Neural crest cell (in vitro differentiated cells): ENCODE results near the gene DIP2A. TPM values are rescaled to one million over a fixed set of nuclear protein-coding genes. Genes with fewer than 3 reads are reported as not detected.

Source experiments
- DNase-seq: peaks from one replicate; pipeline ENCODE4 v3.0.0; 2021; ENCODE audit warnings: low read depth, mixed read lengths, low spot score
- H3K27ac Mint-ChIP-seq: one replicate; pipeline ENCODE4 v1.8.0; 2021; ENCODE audit warnings: mild to moderate bottlenecking, mixed read lengths; ENCODE audit not compliant: unreplicated experiment
- H3K27me3 Mint-ChIP-seq: 2 replicates; pipeline ENCODE4 v1.8.0; 2021; ENCODE audit warnings: low read depth, mild to moderate bottlenecking, mixed read lengths
- H3K36me3 Mint-ChIP-seq: 2 replicates; pipeline ENCODE4 v1.8.0; 2021; ENCODE audit warnings: low read depth, mild to moderate bottlenecking, mixed read lengths
- H3K4me1 Mint-ChIP-seq: 2 replicates; pipeline ENCODE4 v1.8.0; 2021; ENCODE audit warnings: mixed read lengths
- H3K4me3 Mint-ChIP-seq: one replicate; pipeline ENCODE4 v1.8.0; 2021; ENCODE audit warnings: mild to moderate bottlenecking, mixed read lengths
- H3K9me3 Mint-ChIP-seq: 2 replicates; pipeline ENCODE4 v1.8.0; 2021; ENCODE audit warnings: mixed read lengths
- total RNA-seq: library from RNA; stranded (reverse); gene quantifications from 2 replicates; pipeline ENCODE4 v1.2.1, GENCODE V29; 2021
- TF ChIP-seq, protein P1 (sequence below): fragments of 200-600 bp; sonication (generic); conservative IDR thresholded peaks from 2 replicates; pipeline ENCODE4 v1.5.0; 2021; ENCODE audit warnings: antibody characterized with exemption, mild to moderate bottlenecking

The DIP2A gene
- total RNA-seq, 1 donor from 2014 or later = 57.8 TPM

DNA sequence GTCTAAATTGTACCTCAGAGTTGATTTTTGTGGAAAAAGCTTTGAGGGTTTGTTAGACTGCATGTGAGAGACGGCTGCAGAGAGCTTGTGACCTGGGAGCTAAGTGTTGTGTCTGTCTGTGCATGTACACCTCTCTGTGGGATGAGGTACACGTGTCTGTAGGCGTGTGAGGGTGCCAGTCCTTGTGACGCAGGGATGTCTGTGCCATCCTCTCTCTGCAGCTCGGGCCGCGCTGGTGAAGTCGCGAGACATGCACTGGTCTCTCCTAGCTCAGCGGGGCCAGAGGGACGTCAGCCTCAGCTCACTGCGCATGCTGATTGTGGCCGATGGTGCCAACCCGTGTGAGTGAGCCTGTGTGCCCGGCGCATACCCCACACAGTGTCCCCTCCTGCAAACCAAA, 79.6 kb downstream of the DIP2A start:
- no peak for DNase-seq
- Mint-ChIP-seq H3K27ac (no peak overlapping the region), H3K4me1 (no peaks in the 10 kb centered on the region), H3K4me3 (no peak overlapping the region), H3K36me3 (peaks cover 9% of the 10 kb centered on the region), H3K27me3 (no peaks in the 10 kb centered on the region), H3K9me3 (no peaks in the 10 kb centered on the region)
- TF ChIP-seq, protein P1, sequence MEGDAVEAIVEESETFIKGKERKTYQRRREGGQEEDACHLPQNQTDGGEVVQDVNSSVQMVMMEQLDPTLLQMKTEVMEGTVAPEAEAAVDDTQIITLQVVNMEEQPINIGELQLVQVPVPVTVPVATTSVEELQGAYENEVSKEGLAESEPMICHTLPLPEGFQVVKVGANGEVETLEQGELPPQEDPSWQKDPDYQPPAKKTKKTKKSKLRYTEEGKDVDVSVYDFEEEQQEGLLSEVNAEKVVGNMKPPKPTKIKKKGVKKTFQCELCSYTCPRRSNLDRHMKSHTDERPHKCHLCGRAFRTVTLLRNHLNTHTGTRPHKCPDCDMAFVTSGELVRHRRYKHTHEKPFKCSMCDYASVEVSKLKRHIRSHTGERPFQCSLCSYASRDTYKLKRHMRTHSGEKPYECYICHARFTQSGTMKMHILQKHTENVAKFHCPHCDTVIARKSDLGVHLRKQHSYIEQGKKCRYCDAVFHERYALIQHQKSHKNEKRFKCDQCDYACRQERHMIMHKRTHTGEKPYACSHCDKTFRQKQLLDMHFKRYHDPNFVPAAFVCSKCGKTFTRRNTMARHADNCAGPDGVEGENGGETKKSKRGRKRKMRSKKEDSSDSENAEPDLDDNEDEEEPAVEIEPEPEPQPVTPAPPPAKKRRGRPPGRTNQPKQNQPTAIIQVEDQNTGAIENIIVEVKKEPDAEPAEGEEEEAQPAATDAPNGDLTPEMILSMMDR = no peak

DNA sequence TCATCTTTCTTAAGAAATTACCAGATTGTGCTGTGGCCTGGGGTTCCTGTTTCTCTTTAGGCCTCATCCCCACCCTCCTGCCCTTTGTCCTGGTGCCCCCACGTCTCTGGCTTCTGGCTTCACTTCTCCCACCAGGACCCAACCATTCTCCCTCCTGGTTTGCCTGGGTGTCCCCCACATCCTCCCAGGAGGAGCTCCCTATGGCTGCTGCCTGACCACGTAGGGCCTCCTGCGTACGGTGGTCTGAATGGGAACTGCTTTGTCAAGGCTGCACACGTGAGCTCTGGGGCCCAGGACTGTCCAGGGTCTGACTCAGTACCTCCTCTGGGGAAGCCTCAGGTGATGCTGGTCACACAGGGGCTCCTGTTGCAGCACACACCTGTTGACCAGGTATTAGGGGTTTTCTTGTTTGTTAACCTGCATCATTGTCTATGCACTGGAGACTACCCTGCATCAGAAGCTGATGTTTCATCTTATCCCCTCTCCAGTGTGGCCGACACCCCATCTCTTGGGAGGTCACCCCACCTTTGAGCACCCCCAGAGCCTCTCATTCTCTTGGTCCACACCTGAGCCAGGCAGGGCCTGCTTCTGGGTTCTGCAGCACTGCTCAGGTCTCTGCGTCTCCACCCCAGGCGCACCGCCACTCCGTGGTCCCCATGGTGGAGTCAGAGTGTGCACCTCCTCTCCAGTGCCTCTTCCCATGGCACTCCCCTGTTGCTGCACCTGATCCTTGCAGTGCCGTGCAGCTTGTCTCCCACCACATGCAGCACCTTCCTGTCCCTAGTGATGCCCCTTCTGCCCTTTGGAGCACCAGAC, 80.4 kb downstream of the DIP2A start:
- Mint-ChIP-seq H3K36me3 (peaks cover 9% of the 10 kb centered on the region), H3K9me3 (no peaks in the 10 kb centered on the region), H3K4me3 (no peak overlapping the region), H3K4me1 (no peaks in the 10 kb centered on the region), H3K27ac (no peak overlapping the region), H3K27me3 (no peaks in the 10 kb centered on the region)
- DNase-seq = no peak
- TF ChIP-seq, protein P1 = no peak

DNA sequence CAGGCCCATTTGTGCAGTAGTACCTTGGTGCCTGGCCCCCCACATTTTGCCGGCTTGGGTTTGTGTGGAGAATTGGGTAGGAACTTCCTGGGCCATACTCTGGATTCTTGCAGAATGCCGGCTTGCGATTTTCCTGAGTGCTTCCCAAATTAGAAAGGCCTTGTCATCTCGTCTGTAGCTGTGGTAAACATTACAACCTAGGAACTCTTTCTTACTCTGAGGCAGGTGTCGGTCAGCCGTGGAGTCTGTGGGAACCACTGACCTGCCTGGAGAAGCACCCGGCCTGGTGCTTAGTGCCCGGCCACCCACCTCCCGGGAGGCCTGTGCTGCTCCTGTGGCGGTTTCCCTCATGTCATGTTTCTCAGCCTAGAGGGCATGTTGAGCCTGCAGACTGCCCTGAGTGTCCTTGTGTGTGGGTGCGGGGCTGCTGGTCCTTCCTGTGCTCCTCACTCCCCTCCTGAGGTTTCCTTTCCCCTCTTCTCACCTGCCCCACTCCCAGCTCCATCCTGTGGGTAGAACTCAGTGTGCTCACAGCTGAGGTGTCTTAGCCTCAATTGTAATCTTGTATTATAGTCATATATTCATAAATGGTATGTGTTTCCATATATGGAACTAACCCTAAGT, 81.5 kb downstream of the DIP2A start:
- Mint-ChIP-seq H3K4me3 (no peak overlapping the region), H3K27me3 (no peaks in the 10 kb centered on the region), H3K4me1 (no peaks in the 10 kb centered on the region), H3K36me3 (peaks cover 12% of the 10 kb centered on the region), H3K27ac (no peak overlapping the region), H3K9me3 (no peaks in the 10 kb centered on the region)
- TF ChIP-seq, protein P1 = no peak
- no peak for DNase-seq

DNA sequence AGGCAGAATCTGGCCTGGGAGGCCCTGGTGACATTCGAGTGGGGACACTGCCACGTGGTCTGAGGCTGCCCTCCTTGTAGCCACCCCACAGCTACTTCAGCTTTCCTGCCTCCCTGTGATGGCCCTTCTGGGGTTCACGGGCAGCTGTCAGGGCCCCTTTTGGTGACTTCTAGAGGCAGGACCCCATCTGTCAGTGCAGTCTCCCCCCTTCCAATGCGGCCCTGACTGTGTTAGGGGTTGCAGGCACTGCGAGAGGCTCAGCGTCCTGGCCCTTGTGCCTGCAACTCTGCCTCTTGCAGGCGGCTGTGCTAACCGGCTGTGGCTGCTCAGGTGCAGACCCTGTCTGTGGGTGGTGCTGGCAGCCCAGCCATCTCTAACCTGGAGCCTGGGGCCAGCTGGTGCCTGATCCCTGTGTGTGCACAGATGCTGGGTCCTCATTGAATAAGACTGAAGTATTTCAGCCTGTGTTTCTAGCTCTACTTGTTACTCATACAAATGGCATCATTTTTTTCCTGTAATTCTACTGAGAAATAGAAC, 84.0 kb downstream of the DIP2A start:
- peaks cover 16% of the 10 kb centered on the region for H3K36me3 Mint-ChIP-seq

DNA sequence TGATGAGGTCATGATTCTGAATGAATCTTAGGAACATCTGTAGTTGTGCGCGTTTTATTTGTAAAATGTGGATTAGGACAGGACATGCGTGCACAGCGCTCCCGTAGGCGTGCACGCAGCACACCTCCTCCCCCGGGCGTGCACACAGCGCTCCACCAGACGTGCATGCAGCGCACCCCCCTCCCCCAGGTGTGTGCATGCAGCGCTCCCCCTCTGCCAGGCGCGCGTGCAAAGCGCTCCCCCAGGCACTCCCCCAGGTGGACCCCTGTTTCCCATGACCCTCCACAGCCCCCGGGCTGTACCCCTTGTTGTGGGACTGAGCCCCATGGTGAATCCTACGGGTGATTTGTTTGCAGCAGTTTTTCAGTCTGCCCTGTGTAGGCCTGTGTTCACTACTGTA, 84.6 kb downstream of the DIP2A start:
- Mint-ChIP-seq H3K36me3 (peaks cover 18% of the 10 kb centered on the region), H3K4me1 (no peaks in the 10 kb centered on the region), H3K27me3 (no peaks in the 10 kb centered on the region), H3K4me3 (no peak overlapping the region), H3K27ac (no peak overlapping the region), H3K9me3 (no peaks in the 10 kb centered on the region)
- DNase-seq = no peak
- TF ChIP-seq, protein P1 = no peak

More for the DNA sequence above, 84.0 kb downstream of the DIP2A start:
- DNase-seq = no peak
- Mint-ChIP-seq H3K27me3 (no peaks in the 10 kb centered on the region), H3K4me3 (no peak overlapping the region), H3K27ac (no peak overlapping the region), H3K4me1 (no peaks in the 10 kb centered on the region), H3K9me3 (no peaks in the 10 kb centered on the region)
- TF ChIP-seq, protein P1 = no peak
